ENCODE measurements around the gene SP100.

Gene SP100

DNA sequence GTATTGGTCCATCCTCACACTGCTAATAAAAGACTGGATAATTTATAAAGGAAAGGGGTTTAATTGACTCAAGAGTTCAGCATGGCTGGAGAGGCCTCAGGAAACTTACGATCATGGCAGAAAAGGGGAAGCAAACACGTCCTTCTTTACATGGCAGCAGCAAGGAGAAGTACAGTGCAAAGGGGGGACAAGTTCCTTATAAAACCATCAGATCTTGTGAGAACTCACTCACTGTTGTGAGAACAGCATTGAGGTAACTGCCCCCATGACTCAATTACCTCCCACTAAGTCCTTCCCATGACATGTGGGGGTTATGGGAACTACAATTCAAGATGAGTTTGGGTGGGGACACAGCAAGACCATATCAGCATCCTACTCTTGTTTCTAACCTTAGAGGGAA lies 37.0 kb downstream of the SP100 start:
- TF ChIP-seq, protein P1, sequence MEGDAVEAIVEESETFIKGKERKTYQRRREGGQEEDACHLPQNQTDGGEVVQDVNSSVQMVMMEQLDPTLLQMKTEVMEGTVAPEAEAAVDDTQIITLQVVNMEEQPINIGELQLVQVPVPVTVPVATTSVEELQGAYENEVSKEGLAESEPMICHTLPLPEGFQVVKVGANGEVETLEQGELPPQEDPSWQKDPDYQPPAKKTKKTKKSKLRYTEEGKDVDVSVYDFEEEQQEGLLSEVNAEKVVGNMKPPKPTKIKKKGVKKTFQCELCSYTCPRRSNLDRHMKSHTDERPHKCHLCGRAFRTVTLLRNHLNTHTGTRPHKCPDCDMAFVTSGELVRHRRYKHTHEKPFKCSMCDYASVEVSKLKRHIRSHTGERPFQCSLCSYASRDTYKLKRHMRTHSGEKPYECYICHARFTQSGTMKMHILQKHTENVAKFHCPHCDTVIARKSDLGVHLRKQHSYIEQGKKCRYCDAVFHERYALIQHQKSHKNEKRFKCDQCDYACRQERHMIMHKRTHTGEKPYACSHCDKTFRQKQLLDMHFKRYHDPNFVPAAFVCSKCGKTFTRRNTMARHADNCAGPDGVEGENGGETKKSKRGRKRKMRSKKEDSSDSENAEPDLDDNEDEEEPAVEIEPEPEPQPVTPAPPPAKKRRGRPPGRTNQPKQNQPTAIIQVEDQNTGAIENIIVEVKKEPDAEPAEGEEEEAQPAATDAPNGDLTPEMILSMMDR (IDR thresholded peaks at IDR 0.05; ENCODE audit: borderline replicate concordance, control extremely low read depth, extremely low read depth, insufficient read depth, missing control alignments) = no peak
- DNase-seq (ENCODE audit: low spot score) = no peak
- in situ Hi-C loops (cut with MboI; ENCODE audit: low sequenced_read_pairs, unreplicated experiment) = no loop called here

DNA sequence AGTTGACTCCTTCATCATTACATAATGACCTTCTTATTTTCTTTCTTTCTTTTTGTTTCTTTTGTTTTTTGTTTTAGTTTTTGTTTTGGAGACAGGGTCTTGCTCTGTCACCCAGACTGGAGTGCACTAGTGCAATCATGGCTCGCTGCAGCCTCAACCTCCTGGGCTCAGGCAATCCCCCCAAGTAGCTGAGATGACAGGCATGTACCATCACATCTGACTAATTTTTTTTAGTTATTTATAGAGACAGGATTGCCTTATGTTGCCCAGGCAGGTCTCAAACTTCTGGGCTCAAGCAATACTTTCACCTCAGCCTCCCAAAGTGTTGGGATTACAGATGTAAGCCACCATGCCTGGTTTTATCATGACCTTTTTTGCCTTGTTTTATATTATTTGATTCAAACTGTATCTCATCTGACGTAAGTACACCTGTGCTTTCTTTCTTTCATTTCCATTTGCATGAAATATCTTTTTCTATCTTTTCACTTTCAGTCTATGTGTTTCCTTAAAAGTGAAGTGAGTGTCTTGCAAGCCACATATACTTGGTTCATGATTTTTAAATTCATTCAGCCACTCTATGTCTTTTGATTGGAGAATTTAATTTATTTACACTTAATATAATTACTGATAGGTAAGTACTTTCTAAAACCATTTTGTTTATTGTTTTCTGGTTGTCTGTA lies 39.1 kb downstream of the SP100 start:
- in situ Hi-C loops (cut with MboI; ENCODE audit: low sequenced_read_pairs, unreplicated experiment) = no loop called here
- no peak for DNase-seq (ENCODE audit: low spot score)
- TF ChIP-seq, protein P1 (IDR thresholded peaks at IDR 0.05; ENCODE audit: borderline replicate concordance, control extremely low read depth, extremely low read depth, insufficient read depth, missing control alignments) = no peak

DNA sequence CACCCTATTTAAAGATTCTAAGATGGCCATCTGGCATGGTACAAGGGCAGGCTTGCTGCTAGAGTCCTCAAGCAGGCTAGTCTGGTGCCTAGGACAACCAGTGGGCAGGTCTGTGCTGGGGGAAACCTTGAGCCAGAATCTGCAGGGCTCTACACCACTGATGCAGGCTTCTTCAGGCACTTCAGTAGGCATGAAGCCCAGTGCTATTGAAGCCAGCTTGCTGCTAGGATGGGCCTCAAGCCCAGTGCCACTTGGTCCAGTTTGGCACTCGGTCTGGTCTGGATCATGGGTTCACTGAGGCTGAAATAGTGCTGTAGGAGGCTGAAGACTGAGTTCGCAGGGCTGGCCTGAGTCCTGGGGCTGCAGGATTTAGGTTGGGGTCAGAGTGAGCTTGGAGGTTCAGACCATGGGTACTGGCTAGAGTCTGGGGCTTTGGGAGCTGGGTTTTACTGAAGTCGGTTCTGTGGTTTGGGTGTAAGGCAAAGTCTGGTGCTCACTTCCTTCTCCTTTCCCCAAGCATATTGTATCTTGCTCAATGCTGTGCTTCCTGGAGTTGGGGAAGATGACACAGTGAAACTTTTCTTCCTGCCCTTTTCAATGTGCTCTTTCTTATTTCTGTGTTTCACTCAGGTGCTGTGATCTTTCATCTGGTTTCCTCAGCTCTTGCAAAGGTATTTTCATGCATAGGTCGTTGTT lies 41.2 kb downstream of the SP100 start:
- TF ChIP-seq, protein P1 (IDR thresholded peaks at IDR 0.05; ENCODE audit: borderline replicate concordance, control extremely low read depth, extremely low read depth, insufficient read depth, missing control alignments) = no peak
- in situ Hi-C loops (cut with MboI; ENCODE audit: low sequenced_read_pairs, unreplicated experiment) = no loop called here
- DNase-seq (ENCODE audit: low spot score) = no peak

DNA sequence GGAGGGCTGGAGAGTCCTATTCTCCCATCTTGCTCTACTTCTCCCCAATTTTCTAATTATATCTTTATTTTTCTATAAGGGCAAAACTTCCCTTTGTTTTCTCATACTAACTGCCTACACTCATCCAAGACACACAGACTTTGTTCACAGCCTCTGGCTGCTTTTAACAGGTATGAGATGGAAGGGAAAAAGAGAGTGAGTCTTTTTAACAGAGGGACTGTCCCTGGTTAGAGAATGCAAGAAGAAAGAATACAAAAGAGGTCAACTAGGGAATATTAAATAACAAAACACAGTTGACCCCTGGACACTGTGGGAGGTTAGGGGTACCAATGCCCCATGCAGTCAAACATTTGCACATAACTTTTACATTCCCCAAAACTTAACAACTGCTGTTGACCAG lies 41.8 kb downstream of the SP100 start:
- in situ Hi-C loops (cut with MboI; ENCODE audit: low sequenced_read_pairs, unreplicated experiment) = no loop called here
- TF ChIP-seq, protein P1 (IDR thresholded peaks at IDR 0.05; ENCODE audit: borderline replicate concordance, control extremely low read depth, extremely low read depth, insufficient read depth, missing control alignments) = no peak
- DNase-seq (ENCODE audit: low spot score) = no peak

DNA sequence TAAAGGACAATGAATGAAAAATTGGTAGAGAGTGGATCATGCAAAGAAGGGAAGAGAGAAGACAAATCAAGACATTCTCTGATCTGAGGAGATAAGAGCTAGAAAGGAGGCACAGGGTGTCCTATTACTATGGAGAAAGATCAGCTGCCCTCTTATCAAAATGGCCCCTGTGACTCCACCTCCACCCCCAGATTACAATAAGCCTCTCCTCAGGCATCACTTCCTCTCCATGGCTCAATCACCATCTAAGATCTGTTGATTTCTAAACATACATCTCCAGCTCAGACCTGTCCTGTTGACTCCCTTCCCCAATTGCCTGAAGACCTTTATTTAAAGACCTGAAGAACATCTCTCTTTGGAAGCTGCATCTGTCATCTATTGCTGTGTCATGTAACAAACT lies 43.2 kb downstream of the SP100 start:
- in situ Hi-C loops (cut with MboI; ENCODE audit: low sequenced_read_pairs, unreplicated experiment) = no loop called here
- DNase-seq (ENCODE audit: low spot score) = no peak
- TF ChIP-seq, protein P1 (IDR thresholded peaks at IDR 0.05; ENCODE audit: borderline replicate concordance, control extremely low read depth, extremely low read depth, insufficient read depth, missing control alignments) = no peak

DNA sequence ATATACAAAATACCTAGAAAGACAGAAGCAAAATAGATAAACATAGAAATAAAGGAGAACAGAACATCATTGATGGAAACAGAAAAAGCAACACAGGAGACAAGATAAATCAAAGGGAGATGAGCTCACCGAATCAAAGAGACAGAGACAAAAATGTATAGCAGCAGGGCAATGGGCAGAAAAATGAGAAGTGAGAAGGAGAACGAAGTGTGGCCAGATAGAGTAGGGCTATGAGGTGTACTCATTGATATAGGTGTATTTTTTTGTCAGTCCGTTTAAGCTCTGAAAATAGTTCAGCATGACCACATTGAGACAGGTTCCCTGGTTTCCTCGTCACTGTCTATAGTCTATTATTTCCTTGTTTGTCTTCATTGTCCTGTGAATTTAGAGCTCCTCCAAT lies 55.1 kb downstream of the SP100 start:
- TF ChIP-seq, protein P1 (IDR thresholded peaks at IDR 0.05; ENCODE audit: borderline replicate concordance, control extremely low read depth, extremely low read depth, insufficient read depth, missing control alignments) = no peak
- in situ Hi-C loops (cut with MboI; ENCODE audit: low sequenced_read_pairs, unreplicated experiment) = no loop called here
- DNase-seq (ENCODE audit: low spot score) = peak; percentile 29
